SK-N-SH treated with all-trans-retinoic acid at 6 μM for 48 hours (cell line): ENCODE data around the gene SNAPC2.

Experiments
- ATAC-seq: fragments of 200-7000 bp; cut with Tn5 transposase; 3 replicates; pipeline ENCODE4 v1.9.1; 2020; ENCODE audit warnings: mild to moderate bottlenecking, moderate library complexity
- ARNTL ChIP-seq: fragments of 450-650 bp; formaldehyde crosslinking; IDR thresholded peaks from 2 replicates; pipeline ENCODE4 v1.5.0; 2020; ENCODE audit warnings: low read depth, mild to moderate bottlenecking, moderate library complexity, borderline replicate concordance
- BACH2 ChIP-seq: fragments of 250-450 bp; sonication (Bioruptor Pico); IDR thresholded peaks from 2 replicates; pipeline ENCODE4 v1.9.0; 2021; ENCODE audit warnings: mild to moderate bottlenecking, borderline replicate concordance
- CREB5 ChIP-seq: fragments of 250-450 bp; sonication (Bioruptor Pico); IDR thresholded peaks from 2 replicates; pipeline ENCODE4 v1.5.1; 2020; ENCODE audit warnings: low read depth, mild to moderate bottlenecking, moderate library complexity
- CSDC2 ChIP-seq: fragments of 250-450 bp; sonication (Bioruptor Pico); IDR thresholded peaks from 2 replicates; pipeline ENCODE4 v1.5.0; 2020; ENCODE audit warnings: mild to moderate bottlenecking, moderate library complexity
- CSRNP3 ChIP-seq: fragments of 250-450 bp; sonication (Bioruptor Pico); IDR thresholded peaks from 2 replicates; pipeline ENCODE4 v1.5.1; 2021; ENCODE audit warnings: mild to moderate bottlenecking, moderate library complexity
- ESRRG ChIP-seq: fragments of 250-450 bp; sonication (Bioruptor Pico); IDR thresholded peaks from 2 replicates; pipeline ENCODE4 v1.6.1; 2021; ENCODE audit warnings: mild to moderate bottlenecking
- GLIS3 ChIP-seq: fragments of 250-450 bp; sonication (Bioruptor Pico); IDR thresholded peaks from 2 replicates; pipeline ENCODE4 v1.5.0; 2020; ENCODE audit warnings: mild to moderate bottlenecking, moderate library complexity
- ISL1 ChIP-seq: fragments of 250-450 bp; sonication (Bioruptor Pico); IDR thresholded peaks from 2 replicates; pipeline ENCODE4 v2.1.2; 2022; ENCODE audit warnings: mild to moderate bottlenecking, moderate library complexity
- OSR1 ChIP-seq: fragments of 250-450 bp; sonication (Bioruptor Pico); IDR thresholded peaks from 2 replicates; pipeline ENCODE4 v1.8.0; 2022; ENCODE audit warnings: moderate library complexity, mild to moderate bottlenecking, inconsistent platforms
- PATZ1 ChIP-seq: fragments of 250-450 bp; sonication (Bioruptor Pico); IDR thresholded peaks from 2 replicates; pipeline ENCODE4 v1.8.0; 2020; ENCODE audit warnings: mild to moderate bottlenecking, moderate library complexity, borderline replicate concordance
- PPARA ChIP-seq: fragments of 250-450 bp; sonication (Bioruptor Pico); IDR thresholded peaks from 2 replicates; pipeline ENCODE4 v1.5.0; 2020; ENCODE audit warnings: mild to moderate bottlenecking, borderline replicate concordance
- RARB ChIP-seq: fragments of 250-450 bp; sonication (Bioruptor Pico); IDR thresholded peaks from 2 replicates; pipeline ENCODE4 v1.8.0; 2021; ENCODE audit warnings: mild to moderate bottlenecking, moderate library complexity
- SNAI2 ChIP-seq: fragments of 250-450 bp; sonication (Bioruptor Pico); IDR thresholded peaks from 2 replicates; pipeline ENCODE4 v1.5.0; 2020; ENCODE audit warnings: mild to moderate bottlenecking, moderate library complexity
- TCF4 ChIP-seq: fragments of 250-450 bp; sonication (Bioruptor Pico); IDR thresholded peaks from 2 replicates; pipeline ENCODE4 v1.8.0; 2021; ENCODE audit warnings: mild to moderate bottlenecking, moderate library complexity, borderline replicate concordance
- TOX ChIP-seq: fragments of 250-450 bp; sonication (Bioruptor Pico); IDR thresholded peaks from 2 replicates; pipeline ENCODE4 v1.8.0; 2021; ENCODE audit warnings: mild to moderate bottlenecking, moderate library complexity, borderline replicate concordance
- ZC3H10 ChIP-seq: fragments of 250-450 bp; sonication (Bioruptor Pico); IDR thresholded peaks from 2 replicates; pipeline ENCODE4 v1.5.1; 2021; ENCODE audit warnings: mild to moderate bottlenecking, moderate library complexity
- ZFP3 ChIP-seq: fragments of 250-450 bp; sonication (Bioruptor Pico); IDR thresholded peaks from 2 replicates; pipeline ENCODE4 v1.5.0; 2020; ENCODE audit warnings: mild to moderate bottlenecking, moderate library complexity
- ZFP30 ChIP-seq: fragments of 450-650 bp; formaldehyde crosslinking; IDR thresholded peaks from 2 replicates; pipeline ENCODE4 v1.5.0; 2022; ENCODE audit warnings: mild to moderate bottlenecking, moderate library complexity
- ZNF565 ChIP-seq: fragments of 450-650 bp; formaldehyde crosslinking; conservative IDR thresholded peaks from 2 replicates; pipeline ENCODE4 v1.5.0; 2020; ENCODE audit warnings: low read depth, mild to moderate bottlenecking, moderate library complexity
- ZNF70 ChIP-seq: fragments of 450-650 bp; formaldehyde crosslinking; IDR thresholded peaks from 2 replicates; pipeline ENCODE4 v1.5.0; 2020; ENCODE audit warnings: mild to moderate bottlenecking, moderate library complexity
- ZNF8 ChIP-seq: fragments of 450-650 bp; formaldehyde crosslinking; IDR thresholded peaks from 2 replicates; pipeline ENCODE4 v1.5.0; 2020; ENCODE audit warnings: mild to moderate bottlenecking, moderate library complexity
- TF ChIP-seq, protein P1 (sequence below): fragments of 250-450 bp; sonication (Bioruptor Pico); IDR thresholded peaks from 2 replicates; pipeline ENCODE4 v1.8.0; 2021; ENCODE audit warnings: low read depth, mild to moderate bottlenecking, moderate library complexity, borderline replicate concordance

SNAPC2 gene

GRCh38 chr19:7965259-7965841 lies 45.2 kb downstream of the SNAPC2 start:
- no peak for ATAC-seq
- TF ChIP-seq PATZ1, result no peak
- TF ChIP-seq CREB5 (CRISPR knock-in tag), result no peak
- no peak for TF ChIP-seq ZNF70 (CRISPR knock-in tag)
- no peak for TF ChIP-seq ZNF8
- no peak for TF ChIP-seq OSR1
- no peak for TF ChIP-seq PPARA (CRISPR knock-in tag)
- TF ChIP-seq GLIS3 (CRISPR knock-in tag), result no peak
- no peak for TF ChIP-seq CSRNP3 (CRISPR knock-in tag)
- no peak for TF ChIP-seq RARB (CRISPR knock-in tag)
- TF ChIP-seq SNAI2 (CRISPR knock-in tag), result no peak
- no peak for TF ChIP-seq ZFP3 (CRISPR knock-in tag)
- no peak for TF ChIP-seq BACH2 (CRISPR knock-in tag)

GRCh38 chr19:7965921-7966665 lies 46.0 kb downstream of the SNAPC2 start:
- TF ChIP-seq ISL1 (CRISPR knock-in tag) (no peak), ZFP30 (no peak), ZC3H10 (CRISPR knock-in tag) (no peak), ZNF565 (CRISPR knock-in tag) (no peak), TOX (CRISPR knock-in tag) (no peak), RARB (CRISPR knock-in tag) (no peak), GLIS3 (CRISPR knock-in tag) (no peak), TCF4 (CRISPR knock-in tag) (no peak), OSR1 (no peak), ESRRG (CRISPR knock-in tag) (no peak), ARNTL (CRISPR knock-in tag) (no peak), ZNF8 (no peak), SNAI2 (CRISPR knock-in tag) (no peak), CREB5 (CRISPR knock-in tag) (no peak)
- TF ChIP-seq, protein P1, sequence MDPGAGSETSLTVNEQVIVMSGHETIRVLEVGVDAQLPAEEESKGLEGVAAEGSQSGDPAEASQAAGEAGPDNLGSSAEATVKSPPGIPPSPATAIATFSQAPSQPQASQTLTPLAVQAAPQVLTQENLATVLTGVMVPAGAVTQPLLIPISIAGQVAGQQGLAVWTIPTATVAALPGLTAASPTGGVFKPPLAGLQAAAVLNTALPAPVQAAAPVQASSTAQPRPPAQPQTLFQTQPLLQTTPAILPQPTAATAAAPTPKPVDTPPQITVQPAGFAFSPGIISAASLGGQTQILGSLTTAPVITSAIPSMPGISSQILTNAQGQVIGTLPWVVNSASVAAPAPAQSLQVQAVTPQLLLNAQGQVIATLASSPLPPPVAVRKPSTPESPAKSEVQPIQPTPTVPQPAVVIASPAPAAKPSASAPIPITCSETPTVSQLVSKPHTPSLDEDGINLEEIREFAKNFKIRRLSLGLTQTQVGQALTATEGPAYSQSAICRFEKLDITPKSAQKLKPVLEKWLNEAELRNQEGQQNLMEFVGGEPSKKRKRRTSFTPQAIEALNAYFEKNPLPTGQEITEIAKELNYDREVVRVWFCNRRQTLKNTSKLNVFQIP, result no peak
- ATAC-seq, result no peak

GRCh38 chr19:7968008-7968795 lies 48.1 kb downstream of the SNAPC2 start:
- no peak for ATAC-seq
- no peak for TF ChIP-seq TOX (CRISPR knock-in tag)
- TF ChIP-seq GLIS3 (CRISPR knock-in tag), result no peak
- TF ChIP-seq PATZ1, result no peak
- no peak for TF ChIP-seq CSDC2
- TF ChIP-seq TCF4 (CRISPR knock-in tag), result no peak
- no peak for TF ChIP-seq ARNTL (CRISPR knock-in tag)
- TF ChIP-seq ZFP3 (CRISPR knock-in tag), result no peak
- no peak for TF ChIP-seq ZNF8
- TF ChIP-seq, all 23 proteins: peak for 0
